ENCODE results near the gene AKIRIN2. TPM values are rescaled to one million over a fixed set of nuclear protein-coding genes. Genes with fewer than 3 reads are reported as not detected.

The AKIRIN2 gene
- total and polyA plus RNA-seq, 2 of the 13 experiments (the other 11 are each of a cell fraction or from before 2014, with no cell fraction given): 15.6 to 23.4 TPM

- TF ChIP-seq HMG20A (CRISPR knock-in tag; IDR thresholded peaks at IDR 0.05; ENCODE audit: borderline replicate concordance) (peak; percentile 79; the same call in 1 of the 2 replicates), NCOA2 (CRISPR knock-in tag; IDR thresholded peaks at IDR 0.05) (peak; percentile 54; the same call in 1 of the 2 replicates), ZNF496 (CRISPR knock-in tag; IDR thresholded peaks at IDR 0.05; ENCODE audit: insufficient replicate concordance) (no peak), MED1 (CRISPR knock-in tag; IDR thresholded peaks at IDR 0.05) (peak; percentile 46), HNRNPUL1 (IDR thresholded peaks at IDR 0.05; ENCODE audit: low read depth, low read length) (peak; percentile 76; the same call in 1 of the 2 replicates), MLLT10 (CRISPR knock-in tag; IDR thresholded peaks at IDR 0.05) (no peak), ZSCAN9 (CRISPR knock-in tag; IDR thresholded peaks at IDR 0.05; ENCODE audit: borderline replicate concordance) (0 out of 2 replicates have a peak, but pooled peaks have one; percentile 33), ELF3 (CRISPR knock-in tag; IDR thresholded peaks at IDR 0.05) (peak; percentile 33; the same call in 1 of the 2 replicates), ZBTB49 (CRISPR knock-in tag; IDR thresholded peaks at IDR 0.05; ENCODE audit: borderline replicate concordance) (no peak), RXRB (CRISPR knock-in tag; IDR thresholded peaks at IDR 0.05; ENCODE audit: borderline replicate concordance) (peak; percentile 42; the same call in 1 of the 2 replicates), ISL2 (CRISPR knock-in tag; IDR thresholded peaks at IDR 0.05) (peak; percentile 80), ZNF558 (CRISPR knock-in tag; IDR thresholded peaks at IDR 0.05; ENCODE audit: borderline replicate concordance) (no peak), BCL6 (CRISPR knock-in tag; IDR thresholded peaks at IDR 0.05) (peak; percentile 79), ZSCAN29 (CRISPR knock-in tag; conservative IDR thresholded peaks at IDR 0.05) (no peak), TOE1 (CRISPR knock-in tag; IDR thresholded peaks at IDR 0.05) (no peak)
- TF ChIP-seq, protein P1, sequence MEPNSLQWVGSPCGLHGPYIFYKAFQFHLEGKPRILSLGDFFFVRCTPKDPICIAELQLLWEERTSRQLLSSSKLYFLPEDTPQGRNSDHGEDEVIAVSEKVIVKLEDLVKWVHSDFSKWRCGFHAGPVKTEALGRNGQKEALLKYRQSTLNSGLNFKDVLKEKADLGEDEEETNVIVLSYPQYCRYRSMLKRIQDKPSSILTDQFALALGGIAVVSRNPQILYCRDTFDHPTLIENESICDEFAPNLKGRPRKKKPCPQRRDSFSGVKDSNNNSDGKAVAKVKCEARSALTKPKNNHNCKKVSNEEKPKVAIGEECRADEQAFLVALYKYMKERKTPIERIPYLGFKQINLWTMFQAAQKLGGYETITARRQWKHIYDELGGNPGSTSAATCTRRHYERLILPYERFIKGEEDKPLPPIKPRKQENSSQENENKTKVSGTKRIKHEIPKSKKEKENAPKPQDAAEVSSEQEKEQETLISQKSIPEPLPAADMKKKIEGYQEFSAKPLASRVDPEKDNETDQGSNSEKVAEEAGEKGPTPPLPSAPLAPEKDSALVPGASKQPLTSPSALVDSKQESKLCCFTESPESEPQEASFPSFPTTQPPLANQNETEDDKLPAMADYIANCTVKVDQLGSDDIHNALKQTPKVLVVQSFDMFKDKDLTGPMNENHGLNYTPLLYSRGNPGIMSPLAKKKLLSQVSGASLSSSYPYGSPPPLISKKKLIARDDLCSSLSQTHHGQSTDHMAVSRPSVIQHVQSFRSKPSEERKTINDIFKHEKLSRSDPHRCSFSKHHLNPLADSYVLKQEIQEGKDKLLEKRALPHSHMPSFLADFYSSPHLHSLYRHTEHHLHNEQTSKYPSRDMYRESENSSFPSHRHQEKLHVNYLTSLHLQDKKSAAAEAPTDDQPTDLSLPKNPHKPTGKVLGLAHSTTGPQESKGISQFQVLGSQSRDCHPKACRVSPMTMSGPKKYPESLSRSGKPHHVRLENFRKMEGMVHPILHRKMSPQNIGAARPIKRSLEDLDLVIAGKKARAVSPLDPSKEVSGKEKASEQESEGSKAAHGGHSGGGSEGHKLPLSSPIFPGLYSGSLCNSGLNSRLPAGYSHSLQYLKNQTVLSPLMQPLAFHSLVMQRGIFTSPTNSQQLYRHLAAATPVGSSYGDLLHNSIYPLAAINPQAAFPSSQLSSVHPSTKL (CRISPR knock-in tag; IDR thresholded peaks at IDR 0.05): peak; percentile 76; the same call in 1 of the 2 replicates
- TF ChIP-seq, protein P2, sequence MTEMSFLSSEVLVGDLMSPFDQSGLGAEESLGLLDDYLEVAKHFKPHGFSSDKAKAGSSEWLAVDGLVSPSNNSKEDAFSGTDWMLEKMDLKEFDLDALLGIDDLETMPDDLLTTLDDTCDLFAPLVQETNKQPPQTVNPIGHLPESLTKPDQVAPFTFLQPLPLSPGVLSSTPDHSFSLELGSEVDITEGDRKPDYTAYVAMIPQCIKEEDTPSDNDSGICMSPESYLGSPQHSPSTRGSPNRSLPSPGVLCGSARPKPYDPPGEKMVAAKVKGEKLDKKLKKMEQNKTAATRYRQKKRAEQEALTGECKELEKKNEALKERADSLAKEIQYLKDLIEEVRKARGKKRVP (CRISPR knock-in tag; IDR thresholded peaks at IDR 0.05): 0 out of 4 replicates have a peak, but pooled peaks of 1 of the 2 experiments have one; percentile 29
- TF ChIP-seq, protein P3, sequence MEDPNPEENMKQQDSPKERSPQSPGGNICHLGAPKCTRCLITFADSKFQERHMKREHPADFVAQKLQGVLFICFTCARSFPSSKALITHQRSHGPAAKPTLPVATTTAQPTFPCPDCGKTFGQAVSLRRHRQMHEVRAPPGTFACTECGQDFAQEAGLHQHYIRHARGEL (CRISPR knock-in tag; IDR thresholded peaks at IDR 0.05): no peak
These were observed 29.4 kb downstream of the AKIRIN2 start (continued) for GRCh38 chr6:87672641-87673040.
